HL-60 (cell line): ENCODE results near the gene DDX46.

Source experiments
- DNase-seq, 2 experiments: peaks; one replicate each; pipeline ENCODE4 v3.0.0-alpha.2; 2010 to 2020; ENCODE audit warnings: low read depth in 1 of 2, low spot score in 1 of 2
- H3K27ac ChIP-seq: fragments of 250-450 bp; sonication (Bioruptor Pico); replicated peaks from 2 replicates; pipeline ENCODE4 v1.5.1; 2020; ENCODE audit warnings: mild to moderate bottlenecking, moderate library complexity
- H3K27me3 ChIP-seq: fragments of 250-450 bp; sonication (Bioruptor Pico); 2 replicates; pipeline ENCODE4 v1.5.1; 2021; ENCODE audit warnings: mild to moderate bottlenecking, moderate library complexity; ENCODE audit not compliant: insufficient read depth, poor library complexity, severe bottlenecking
- H3K4me3 ChIP-seq: replicated peaks from 2 replicates; pipeline ENCODE4 v1.5.1; 2011; ENCODE audit warnings: mild to moderate bottlenecking, control low read depth, low read length; ENCODE audit not compliant: insufficient read depth
- GABPA ChIP-seq: IDR thresholded peaks from 2 replicates; pipeline ENCODE4 v1.6.1; 2012; ENCODE audit warnings: low read depth
- POLR2AphosphoS5 ChIP-seq: IDR thresholded peaks from 2 replicates; pipeline ENCODE4 v1.6.1; 2012; ENCODE audit warnings: low read depth
- REST ChIP-seq: IDR thresholded peaks from 2 replicates; pipeline ENCODE4 v1.6.1; 2012; ENCODE audit warnings: low read depth; ENCODE audit not compliant: insufficient replicate concordance
- SPI1 ChIP-seq: IDR thresholded peaks from 2 replicates; pipeline ENCODE4 v1.6.1; 2012; ENCODE audit warnings: low read depth, mild to moderate bottlenecking, borderline replicate concordance
- TF ChIP-seq, protein P1 (sequence below): IDR thresholded peaks from one replicate; pipeline ENCODE4 v1.5.1; 2011; ENCODE audit warnings: low read length, control low read depth, inconsistent platforms; ENCODE audit not compliant: insufficient read depth

DDX46 gene

DNA sequence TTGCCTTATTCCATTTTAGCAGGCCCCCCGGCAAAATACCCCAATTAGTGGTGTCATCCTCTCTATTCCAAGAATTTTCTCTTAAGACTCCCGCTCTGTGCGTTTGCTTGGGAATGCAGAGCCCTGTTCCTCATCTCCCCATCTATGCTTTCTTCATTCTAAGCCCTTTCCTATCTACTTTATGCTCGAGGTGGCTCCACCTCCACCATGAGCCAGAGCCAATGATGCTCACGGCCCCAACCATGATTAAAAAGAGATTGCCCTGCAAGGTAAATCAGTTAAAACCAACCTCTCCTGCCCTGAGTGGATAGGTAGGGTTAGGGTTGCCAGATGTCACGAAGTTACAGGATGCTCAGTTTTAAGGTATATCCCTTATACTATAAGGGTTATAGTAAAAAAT lies 114.9 kb downstream of the DDX46 start:
- DNase-seq, result no peak
- Histone ChIP-seq H3K27ac (peak overlapping the region; percentile 89), H3K27me3 (no peaks in the 10 kb centered on the region), H3K4me3 (no peak overlapping the region)
- TF ChIP-seq GABPA (no peak), SPI1 (no peak), REST (no peak), POLR2AphosphoS5 (no peak)
- TF ChIP-seq, protein P1, sequence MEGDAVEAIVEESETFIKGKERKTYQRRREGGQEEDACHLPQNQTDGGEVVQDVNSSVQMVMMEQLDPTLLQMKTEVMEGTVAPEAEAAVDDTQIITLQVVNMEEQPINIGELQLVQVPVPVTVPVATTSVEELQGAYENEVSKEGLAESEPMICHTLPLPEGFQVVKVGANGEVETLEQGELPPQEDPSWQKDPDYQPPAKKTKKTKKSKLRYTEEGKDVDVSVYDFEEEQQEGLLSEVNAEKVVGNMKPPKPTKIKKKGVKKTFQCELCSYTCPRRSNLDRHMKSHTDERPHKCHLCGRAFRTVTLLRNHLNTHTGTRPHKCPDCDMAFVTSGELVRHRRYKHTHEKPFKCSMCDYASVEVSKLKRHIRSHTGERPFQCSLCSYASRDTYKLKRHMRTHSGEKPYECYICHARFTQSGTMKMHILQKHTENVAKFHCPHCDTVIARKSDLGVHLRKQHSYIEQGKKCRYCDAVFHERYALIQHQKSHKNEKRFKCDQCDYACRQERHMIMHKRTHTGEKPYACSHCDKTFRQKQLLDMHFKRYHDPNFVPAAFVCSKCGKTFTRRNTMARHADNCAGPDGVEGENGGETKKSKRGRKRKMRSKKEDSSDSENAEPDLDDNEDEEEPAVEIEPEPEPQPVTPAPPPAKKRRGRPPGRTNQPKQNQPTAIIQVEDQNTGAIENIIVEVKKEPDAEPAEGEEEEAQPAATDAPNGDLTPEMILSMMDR, result no peak

- Histone ChIP-seq H3K27ac (peak within 1 kb of the TSS; percentile 89), H3K4me3 (peak within 1 kb of the TSS; percentile 61), H3K27me3 (no peaks in the 10 kb centered on the region)
- peak; percentile 55 to 64 for DNase-seq
- TF ChIP-seq SPI1, result no peak
- TF ChIP-seq REST, result peak; percentile 68
- peak; percentile 63 for TF ChIP-seq POLR2AphosphoS5
- TF ChIP-seq, protein P1, result no peak
- TF ChIP-seq GABPA, result no peak
Measured at GRCh38 chr5:134873987-134874830, 115.6 kb downstream of the DDX46 start, which contains the start of gene TXNDC15. Gene TXNDC15 (plus strand): TSS chr5:134874371. CDS start chr5:134874428, 57 bp downstream.

DNA sequence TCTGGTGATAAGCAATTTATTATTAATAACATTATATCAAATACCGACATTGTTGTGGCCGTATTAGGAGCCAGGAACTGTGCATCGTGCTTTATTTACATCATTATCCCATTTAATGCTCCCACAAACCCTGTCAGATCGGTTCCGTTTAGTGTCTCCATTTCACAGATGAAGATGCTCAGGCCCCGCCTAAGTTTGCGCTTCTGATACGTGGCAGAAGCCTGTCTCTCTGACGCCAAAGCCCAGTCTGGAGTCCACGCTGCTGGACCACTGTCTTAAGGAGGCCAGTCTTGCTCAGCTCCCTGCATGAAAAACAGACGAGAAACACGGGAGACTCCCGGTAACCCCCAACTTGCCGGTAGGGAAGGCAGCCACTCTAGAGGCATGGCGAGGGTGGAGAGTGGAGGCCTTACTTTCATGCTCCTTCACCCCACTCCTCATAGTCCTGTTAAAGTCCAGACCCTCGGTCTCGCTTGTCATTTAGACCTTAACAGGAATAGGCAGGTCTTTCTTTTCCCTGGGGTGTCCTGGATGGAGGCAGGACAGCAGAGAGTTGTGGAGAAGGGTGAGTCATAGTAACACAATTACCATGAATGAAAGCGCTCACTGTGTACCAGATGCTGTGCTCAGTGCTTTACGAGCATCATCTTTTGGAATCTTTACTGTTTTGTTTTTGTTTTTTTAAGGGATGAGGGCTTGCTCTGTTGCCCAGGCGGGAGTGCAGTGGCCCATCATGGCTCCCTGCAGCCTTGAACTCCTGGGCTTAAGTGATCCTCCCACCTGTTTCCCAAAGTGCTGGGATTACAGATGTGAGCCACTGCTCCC lies 116.5 kb downstream of the DDX46 start:
- Histone ChIP-seq H3K27ac (peak overlapping the region; percentile 89), H3K27me3 (no peaks in the 10 kb centered on the region), H3K4me3 (peak overlapping the region; percentile 61)
- no peak for TF ChIP-seq REST
- peak in 1 of 2 experiments; percentile 3 for DNase-seq
